Measurements from ENCODE around the gene KSR2. TPM values are rescaled to one million over a fixed set of nuclear protein-coding genes. Genes with fewer than 3 reads are reported as not detected.

Gene KSR2
- total RNA-seq, 4 donors from 2014 or later = under 0.01 to 0.08 (median under 0.01) TPM; not detected in 1

DNA sequence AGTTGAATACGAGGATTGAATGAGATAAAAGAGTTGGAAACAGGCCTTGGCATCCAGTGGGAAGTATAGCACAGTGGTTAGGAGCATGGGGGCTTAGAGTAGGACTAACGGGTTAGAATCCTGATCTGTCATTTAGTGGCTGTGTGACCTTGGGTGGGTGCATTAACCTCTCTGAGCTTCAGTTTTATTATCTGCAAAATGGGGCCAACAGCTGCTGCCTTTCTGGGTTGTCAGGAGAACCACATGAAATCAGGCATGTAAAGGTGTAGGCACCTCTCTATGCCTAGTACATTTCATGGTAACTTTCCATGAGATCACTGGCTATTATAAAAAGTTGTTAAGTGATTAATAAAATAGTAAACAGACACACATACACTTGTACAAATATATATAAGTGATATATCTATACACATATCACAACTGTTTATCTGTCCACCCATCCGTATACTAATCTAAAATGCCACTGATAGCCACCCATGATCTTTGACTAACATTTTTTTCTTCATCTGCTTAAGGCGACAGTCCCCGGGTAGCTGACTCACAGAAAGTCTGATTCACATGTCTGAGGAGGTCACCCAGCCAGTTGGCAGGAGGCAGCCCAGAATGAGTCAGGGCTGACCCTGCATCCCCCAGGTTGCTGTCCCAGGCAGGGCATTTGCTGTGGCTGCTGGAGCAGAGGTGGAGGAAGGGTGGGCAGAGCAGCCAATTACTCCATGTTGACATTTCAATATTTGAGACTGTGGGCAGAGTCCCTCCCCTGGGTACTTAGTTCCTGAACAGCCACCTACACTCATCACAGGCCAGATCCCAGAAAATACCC, 481.7 kb downstream of the KSR2 start:
- WGBS, 2 donors (ENCODE audit: low coverage in 1 of 2) = 30 to 41% methylated on average over 5 of the region's 5 CpGs
- TF ChIP-seq EP300 (IDR thresholded peaks at IDR 0.05) (no peak), POLR2A (IDR thresholded peaks at IDR 0.05) (no peak), POLR2AphosphoS5 (IDR thresholded peaks at IDR 0.05) (no peak)
- TF ChIP-seq, protein P1, sequence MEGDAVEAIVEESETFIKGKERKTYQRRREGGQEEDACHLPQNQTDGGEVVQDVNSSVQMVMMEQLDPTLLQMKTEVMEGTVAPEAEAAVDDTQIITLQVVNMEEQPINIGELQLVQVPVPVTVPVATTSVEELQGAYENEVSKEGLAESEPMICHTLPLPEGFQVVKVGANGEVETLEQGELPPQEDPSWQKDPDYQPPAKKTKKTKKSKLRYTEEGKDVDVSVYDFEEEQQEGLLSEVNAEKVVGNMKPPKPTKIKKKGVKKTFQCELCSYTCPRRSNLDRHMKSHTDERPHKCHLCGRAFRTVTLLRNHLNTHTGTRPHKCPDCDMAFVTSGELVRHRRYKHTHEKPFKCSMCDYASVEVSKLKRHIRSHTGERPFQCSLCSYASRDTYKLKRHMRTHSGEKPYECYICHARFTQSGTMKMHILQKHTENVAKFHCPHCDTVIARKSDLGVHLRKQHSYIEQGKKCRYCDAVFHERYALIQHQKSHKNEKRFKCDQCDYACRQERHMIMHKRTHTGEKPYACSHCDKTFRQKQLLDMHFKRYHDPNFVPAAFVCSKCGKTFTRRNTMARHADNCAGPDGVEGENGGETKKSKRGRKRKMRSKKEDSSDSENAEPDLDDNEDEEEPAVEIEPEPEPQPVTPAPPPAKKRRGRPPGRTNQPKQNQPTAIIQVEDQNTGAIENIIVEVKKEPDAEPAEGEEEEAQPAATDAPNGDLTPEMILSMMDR (IDR thresholded peaks at IDR 0.05) = no peak
- Histone ChIP-seq H3K9me3 (peaks cover 0 to 5% (median 0%) of the 10 kb centered on the region in 3 donors), H3K27ac (no peak overlapping the region), H3K4me1 (no peaks in the 10 kb centered on the region), H3K27me3 (peaks cover 14% of the 10 kb centered on the region), H3K36me3 (no peaks in the 10 kb centered on the region), H3K4me3 (no peak overlapping the region)
- no peak for ATAC-seq

DNA sequence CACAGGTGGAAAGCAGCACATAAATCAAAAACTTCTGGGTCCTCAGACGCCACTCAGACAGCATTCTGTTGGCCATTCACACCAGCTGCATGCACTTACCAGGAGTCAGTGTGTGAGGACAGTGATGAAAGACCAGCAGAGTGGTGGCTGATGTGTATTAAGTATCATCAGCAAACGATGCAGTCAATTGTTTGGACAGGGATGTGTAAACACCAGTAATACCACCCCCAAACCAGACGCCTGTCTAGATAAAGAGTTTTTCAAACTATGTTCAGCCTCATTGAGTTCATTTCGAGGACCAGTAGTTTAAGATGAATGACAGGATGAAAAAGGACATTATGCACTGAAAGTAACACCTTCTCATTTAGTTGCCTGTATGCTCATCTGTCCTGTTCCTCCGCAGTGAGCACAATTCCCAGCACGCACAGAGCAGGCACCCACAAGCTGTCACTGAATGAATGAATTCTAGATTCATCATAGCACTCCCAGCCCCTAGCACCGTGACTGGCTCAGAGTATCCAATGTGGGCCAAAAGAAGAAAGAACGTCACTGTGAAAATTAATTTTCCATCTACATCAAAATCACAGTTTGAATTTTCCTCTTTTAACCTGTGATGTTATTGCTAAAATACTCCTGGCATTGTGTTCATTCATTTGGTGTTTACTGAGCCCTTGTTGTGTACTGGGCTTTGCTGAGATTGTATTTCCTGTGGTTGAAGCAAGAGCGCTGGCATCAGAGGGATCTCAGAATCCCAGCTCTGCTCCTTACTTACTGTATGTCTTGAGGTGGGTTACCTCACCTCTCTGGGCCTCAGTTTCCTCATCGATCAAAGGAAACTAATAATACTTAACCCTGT, 482.6 kb downstream of the KSR2 start:
- peaks cover 0 to 13% (median 0%) of the 10 kb centered on the region in 3 donors for H3K9me3 ChIP-seq
- no peak for ATAC-seq
- no peak overlapping the region for H3K4me3 ChIP-seq
- peaks cover 23% of the 10 kb centered on the region for H3K27me3 ChIP-seq
- H3K27ac ChIP-seq = no peak overlapping the region
- TF ChIP-seq, protein P1 (IDR thresholded peaks at IDR 0.05) = no peak
- no peaks in the 10 kb centered on the region for H3K36me3 ChIP-seq
- WGBS, 2 donors (ENCODE audit: low coverage in 1 of 2) = 35 to 48% methylated on average over 9 to 10 of the region's 10 CpGs
- no peaks in the 10 kb centered on the region for H3K4me1 ChIP-seq

DNA sequence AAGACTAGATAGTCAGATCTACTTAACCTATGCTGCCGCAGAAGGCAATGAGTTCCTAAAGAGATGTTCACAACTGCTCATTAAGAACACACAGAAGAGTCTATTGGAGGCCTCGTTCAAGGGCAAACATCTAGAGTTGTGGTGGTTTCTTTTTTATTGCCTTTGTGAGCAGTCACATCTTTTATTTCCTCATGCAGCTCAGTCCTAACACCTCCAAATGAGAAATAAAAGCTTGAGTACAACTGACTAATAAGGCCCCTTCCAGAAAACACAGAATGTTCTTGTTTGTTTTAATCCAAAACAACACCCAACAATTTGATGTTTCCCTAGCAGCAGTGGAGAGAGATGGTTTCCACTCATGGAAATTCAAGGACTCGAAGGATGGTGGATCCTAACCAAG, 483.9 kb downstream of the KSR2 start:
- WGBS, 2 donors (ENCODE audit: low coverage in 1 of 2) = 87 to 94% methylated on average over 3 of the region's 3 CpGs
- no peak for ATAC-seq

DNA sequence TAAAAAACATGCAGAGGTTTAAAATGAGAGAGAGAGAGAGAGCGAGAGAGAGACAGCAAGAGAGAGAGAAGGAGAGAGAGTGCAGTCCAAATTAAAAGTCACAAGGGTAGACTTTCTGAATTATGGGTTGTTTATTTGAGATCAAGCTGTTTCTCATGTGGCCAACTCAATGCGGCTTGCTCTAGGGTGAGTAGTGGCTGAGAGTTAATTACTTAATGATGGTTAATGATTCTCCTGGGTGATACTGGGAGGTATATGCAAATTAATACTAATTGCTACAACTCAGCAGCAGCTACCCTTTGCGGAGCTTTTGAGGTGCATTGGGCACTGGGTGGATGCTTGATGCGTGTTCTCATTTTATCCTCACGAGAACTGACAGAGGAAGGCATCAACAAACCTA, 485.3 kb downstream of the KSR2 start:
- peaks cover 0 to 15% (median 0%) of the 10 kb centered on the region in 3 donors for H3K9me3 ChIP-seq
- peaks cover 34% of the 10 kb centered on the region for H3K27me3 ChIP-seq
- H3K36me3 ChIP-seq = no peaks in the 10 kb centered on the region
- H3K4me3 ChIP-seq = no peak overlapping the region
- H3K27ac ChIP-seq = no peak overlapping the region
- TF ChIP-seq EP300 (IDR thresholded peaks at IDR 0.05) (no peak), POLR2AphosphoS5 (IDR thresholded peaks at IDR 0.05) (no peak), POLR2A (IDR thresholded peaks at IDR 0.05) (no peak)
- TF ChIP-seq, protein P1 (IDR thresholded peaks at IDR 0.05) = no peak
- H3K4me1 ChIP-seq = no peaks in the 10 kb centered on the region
- no peak for ATAC-seq
- 78 to 86% methylated on average over 2 to 5 of the region's 5 CpGs for WGBS, 2 donors (ENCODE audit: low coverage in 1 of 2)

More for the DNA sequence above, 483.9 kb downstream of the KSR2 start:
- Histone ChIP-seq H3K9me3 (peaks cover 0 to 15% (median 0%) of the 10 kb centered on the region in 3 donors), H3K4me1 (no peaks in the 10 kb centered on the region), H3K27me3 (peaks cover 33% of the 10 kb centered on the region), H3K36me3 (no peaks in the 10 kb centered on the region), H3K4me3 (no peak overlapping the region), H3K27ac (no peak overlapping the region)
- TF ChIP-seq EP300 (IDR thresholded peaks at IDR 0.05) (no peak), POLR2AphosphoS5 (IDR thresholded peaks at IDR 0.05) (no peak), POLR2A (IDR thresholded peaks at IDR 0.05) (no peak)
- TF ChIP-seq, protein P1 (IDR thresholded peaks at IDR 0.05) = no peak
